GM18868 (cell line): ENCODE measurements around the gene IGSF21.
"Not testable (repeated sequence)": the region's sequence is repeated elsewhere in the genome, so short reads cannot be mapped to it uniquely, and the experiment has no call there.

Experiments used
- ATAC-seq: cut with Tn5 transposase; IDR thresholded peaks from one replicate; pipeline ENCODE4 v1.9.1; 2021; ENCODE audit warnings: mild to moderate bottlenecking, moderate library complexity; ENCODE audit not compliant: unreplicated experiment

The IGSF21 gene

GRCh38 chr1:18414872-18415447, 307.4 kb downstream of the IGSF21 start:
- ATAC-seq, result no peak

GRCh38 chr1:18415448-18416027, 307.9 kb downstream of the IGSF21 start:
- no peak for ATAC-seq

GRCh38 chr1:18416126-18416525, 308.5 kb downstream of the IGSF21 start:
- not testable (repeated sequence) for ATAC-seq

DNA sequence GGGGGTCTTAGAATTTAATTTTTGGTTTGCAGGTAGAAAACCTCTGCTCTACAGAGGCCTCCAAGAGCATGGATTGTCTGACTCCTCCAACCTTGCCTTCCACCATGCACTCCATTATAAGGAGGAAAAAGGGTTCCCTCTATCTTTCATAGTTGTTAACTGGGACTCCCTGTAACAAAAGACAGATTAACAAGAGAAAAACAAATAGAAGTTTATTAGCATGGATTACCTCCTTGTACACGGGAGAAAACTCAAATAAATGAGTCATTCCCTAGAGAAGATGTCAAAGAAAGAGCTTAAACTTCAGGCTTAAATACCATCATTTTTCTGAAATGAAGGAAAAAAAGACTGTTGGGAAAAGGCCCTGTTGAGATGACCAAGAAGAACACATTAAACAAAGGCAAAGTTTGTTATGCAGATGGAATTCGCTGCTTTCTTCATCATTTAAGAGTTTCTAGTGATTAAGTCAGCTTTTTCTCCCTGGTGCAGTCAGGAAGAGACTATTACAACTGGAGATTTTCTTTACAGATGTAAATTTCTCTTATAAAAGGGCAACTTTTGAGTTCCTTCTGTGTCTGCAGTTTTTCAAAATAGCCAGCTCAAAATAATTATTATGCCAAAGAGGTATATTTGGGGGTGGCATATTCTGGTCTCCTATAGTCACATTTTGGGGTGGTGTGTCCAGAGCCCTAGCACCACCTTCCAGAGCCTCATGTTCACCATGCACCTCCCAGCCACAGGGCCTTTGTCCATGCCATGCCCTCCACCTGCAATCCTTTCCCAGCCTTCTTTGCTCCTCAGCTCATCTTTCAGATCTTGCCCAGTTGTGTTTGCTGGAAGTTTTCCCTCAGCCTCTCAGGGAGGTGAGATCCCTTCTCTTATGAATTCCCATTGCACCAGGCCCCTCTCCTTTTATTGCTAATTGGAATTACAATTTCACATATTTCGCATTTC, 310.0 kb downstream of the IGSF21 start:
- no peak for ATAC-seq

- ATAC-seq, result no peak
Measured at GRCh38 chr1:18419113-18419844, 311.7 kb downstream of the IGSF21 start.

DNA sequence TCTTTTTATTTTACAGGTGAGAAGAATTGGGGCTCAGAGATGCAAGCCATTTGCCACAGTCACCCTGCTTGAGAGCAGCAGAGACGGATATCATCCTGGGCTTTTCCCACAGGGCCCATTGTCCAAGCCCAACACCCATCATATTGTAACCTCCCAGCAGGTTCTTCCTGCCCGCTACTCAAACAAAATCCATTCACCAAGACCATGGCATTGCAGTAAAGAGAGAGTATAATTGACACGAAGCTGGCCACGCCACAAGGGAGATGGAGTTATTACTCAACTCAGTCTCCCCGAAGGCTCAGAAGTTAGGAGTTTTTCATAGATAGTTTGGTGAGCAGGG, 312.2 kb downstream of the IGSF21 start:
- ATAC-seq, result no peak

DNA sequence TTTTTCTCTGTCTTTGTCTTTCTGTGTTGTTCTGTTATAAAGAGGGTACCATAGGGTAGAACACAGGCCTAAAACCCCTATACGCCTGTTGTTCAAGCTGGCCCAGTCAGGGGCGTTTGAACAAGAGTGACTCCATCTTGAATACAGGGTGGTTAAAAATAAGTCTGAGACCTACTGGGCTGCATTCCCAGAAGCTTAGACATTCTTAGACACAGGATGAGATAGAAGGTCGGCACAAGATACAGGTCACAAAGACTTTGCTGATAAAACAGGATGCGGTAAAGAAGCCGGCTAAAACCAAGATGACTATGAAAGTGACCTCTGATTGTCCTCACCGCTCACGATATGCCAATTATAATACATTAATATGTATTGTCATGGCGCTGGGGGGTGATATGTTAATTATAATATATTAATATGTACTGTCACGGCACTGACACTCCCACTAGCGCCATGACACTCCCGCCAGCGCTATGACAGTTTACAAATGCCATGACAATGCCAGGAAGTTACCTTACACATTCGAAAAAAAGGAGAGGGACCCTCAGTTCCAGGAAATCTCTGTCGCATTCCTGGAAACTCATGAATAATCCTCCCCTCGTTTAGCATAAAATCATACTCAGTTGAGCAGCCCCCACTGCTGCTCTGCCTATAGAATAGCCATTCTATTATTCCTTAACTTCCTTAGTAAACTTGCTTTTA, 314.6 kb downstream of the IGSF21 start:
- no peak for ATAC-seq

DNA sequence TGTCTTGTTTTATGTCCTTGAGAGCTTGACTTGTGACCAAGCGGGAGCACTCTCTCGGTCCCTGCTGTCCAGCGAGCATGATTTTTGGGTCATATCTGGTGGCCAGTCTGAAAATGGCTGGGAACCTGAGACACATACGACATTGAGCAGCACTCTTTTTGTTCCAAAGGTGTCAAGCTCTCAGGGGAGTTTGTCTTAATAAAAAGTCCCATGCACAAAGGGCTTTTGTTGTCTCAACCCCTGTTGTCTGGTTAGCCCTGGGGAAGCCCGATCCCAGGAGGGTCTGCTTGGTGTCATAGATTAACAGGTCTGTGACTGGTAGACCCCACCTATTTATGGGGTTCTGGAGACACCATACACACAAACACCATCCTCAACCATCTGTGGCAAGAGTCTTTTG, 315.4 kb downstream of the IGSF21 start:
- no peak for ATAC-seq

- ATAC-seq, result no peak
Measured at GRCh38 chr1:18426580-18426979, 319.0 kb downstream of the IGSF21 start.
